Fibroblast of villous mesenchyme (primary cell): ENCODE measurements around the gene OPHN1. TPM values are rescaled to one million over a fixed set of nuclear protein-coding genes. Genes with fewer than 3 reads are reported as not detected.

Experiments used
- DNase-seq: peaks from one replicate; pipeline ENCODE4 v3.0.0-alpha.2; 2010; ENCODE audit warnings: low read depth
- H3K4me3 ChIP-seq: 2 replicates; pipeline ENCODE4 v1.5.1; 2011; ENCODE audit warnings: low read depth, mild to moderate bottlenecking, low read length
- CTCF ChIP-seq: IDR thresholded peaks from 2 replicates; pipeline ENCODE4 v1.5.1; 2012; ENCODE audit warnings: low read depth, mild to moderate bottlenecking, low read length; ENCODE audit not compliant: insufficient read depth
- total RNA-seq: library from RNA; depleted of rRNA; stranded (reverse); fragments of >200 nt; gene quantifications from 2 replicates; pipeline ENCODE4 v1.2.3, GENCODE V29; 2012

Gene OPHN1
- total RNA-seq, 1 donor, result 13.0 TPM

- no peak for DNase-seq
- no peak for TF ChIP-seq CTCF
- no peak overlapping the region for H3K4me3 ChIP-seq
These were observed 7.1 kb upstream of the OPHN1 start for GRCh38 chrX:68440442-68440841.

GRCh38 chrX:68439341-68439740, 6.0 kb upstream of the OPHN1 start:
- no peak overlapping the region for H3K4me3 ChIP-seq
- no peak for DNase-seq
- TF ChIP-seq CTCF, result no peak

- no peak for DNase-seq
- H3K4me3 ChIP-seq, result no peak overlapping the region
- TF ChIP-seq CTCF, result no peak
These were observed 5.3 kb upstream of the OPHN1 start for GRCh38 chrX:68438575-68438974.

- no peak for DNase-seq
- peak overlapping the region; percentile 67 for H3K4me3 ChIP-seq
- no peak for TF ChIP-seq CTCF
These were observed 645 bp upstream of the OPHN1 start for GRCh38 chrX:68433981-68434299.

GRCh38 chrX:68432648-68433047, 647 bp downstream of the OPHN1 start:
- DNase-seq, result no peak
- H3K4me3 ChIP-seq, result peak overlapping the region; percentile 67
- TF ChIP-seq CTCF, result no peak

- DNase-seq, result no peak
- H3K4me3 ChIP-seq, result no peak overlapping the region
These were observed 1.5 kb downstream of the OPHN1 start for GRCh38 chrX:68431836-68432235.

More at GRCh38 chrX:68431836-68432235, 1.5 kb downstream of the OPHN1 start:
- TF ChIP-seq CTCF, result no peak
